Caco-2 (cell line): ENCODE data around the gene RPS14. TPM values are rescaled to one million over a fixed set of nuclear protein-coding genes. Genes with fewer than 3 reads are reported as not detected.
A peak's percentile ranks its signal among the peaks of the same experiment; 100 is the strongest.

Experiments used
- BruUV-seq: library from RNA; stranded (reverse); fragments of 400-500 nt; replicated peaks from 2 replicates; lab custom pipeline; 2021; lab: Mats Ljungman, UMichigan
- CTCF ChIA-PET: fragments of 300-600 bp; sonication (Branson Sonifier 250); formaldehyde crosslinking; loops from one replicate; lab custom pipeline; 2022; ENCODE audit warnings: antibody characterized with exemption; lab: Charles Lee
- POLR2A ChIA-PET: fragments of 300-600 bp; sonication (Branson Sonifier 250); formaldehyde crosslinking; loops from one replicate; lab custom pipeline; 2022; ENCODE audit warnings: antibody characterized with exemption; lab: Charles Lee
- DNase-seq, 2 experiments: peaks; one replicate each; pipeline versions ENCODE4 v3.0.0 to v3.0.0-alpha.2; 2020 to 2022
- H3K27me3 ChIP-seq: replicated peaks from 2 replicates; pipeline ENCODE4 v1.6.0; 2011; ENCODE audit warnings: low read length; ENCODE audit not compliant: control insufficient read depth, insufficient read depth
- H3K36me3 ChIP-seq: 2 replicates; pipeline ENCODE4 v1.5.1; 2011; ENCODE audit warnings: low read length; ENCODE audit not compliant: control insufficient read depth, insufficient read depth
- H3K4me1 ChIP-seq: fragments of 250-450 bp; sonication (Bioruptor Pico); 2 replicates; pipeline ENCODE4 v1.5.1; 2020; ENCODE audit warnings: mild to moderate bottlenecking
- H3K4me3 ChIP-seq: 2 replicates; pipeline ENCODE4 v1.5.1; 2011; ENCODE audit warnings: low read depth, mild to moderate bottlenecking, control low read depth, low read length
- H3K9me3 ChIP-seq: fragments of 250-450 bp; sonication (Bioruptor Pico); 2 replicates; pipeline ENCODE4 v1.5.1; 2020; ENCODE audit warnings: mild to moderate bottlenecking, moderate library complexity
- H3K27ac Mint-ChIP-seq: one replicate; pipeline ENCODE4 v1.8.0; 2022; ENCODE audit warnings: mixed read lengths; ENCODE audit not compliant: unreplicated experiment
- H3K27me3 Mint-ChIP-seq: one replicate; pipeline ENCODE4 v1.8.0; 2022; ENCODE audit warnings: mixed read lengths; ENCODE audit not compliant: insufficient read depth, unreplicated experiment
- H3K36me3 Mint-ChIP-seq: one replicate; pipeline ENCODE4 v1.8.0; 2022; ENCODE audit warnings: mild to moderate bottlenecking, mixed read lengths; ENCODE audit not compliant: insufficient read depth, unreplicated experiment
- H3K4me1 Mint-ChIP-seq: one replicate; pipeline ENCODE4 v1.8.0; 2022; ENCODE audit warnings: low read depth, mixed read lengths; ENCODE audit not compliant: unreplicated experiment
- H3K4me3 Mint-ChIP-seq: one replicate; pipeline ENCODE4 v1.8.0; 2022; ENCODE audit warnings: mild to moderate bottlenecking, moderate library complexity, mixed read lengths; ENCODE audit not compliant: unreplicated experiment
- H3K9me3 Mint-ChIP-seq: one replicate; pipeline ENCODE4 v1.8.0; 2022; ENCODE audit warnings: mixed read lengths; ENCODE audit not compliant: unreplicated experiment
- CTCF ChIP-seq, 2 experiments: fragments of 200-600 bp in 1 of 2; IDR thresholded peaks; 1 replicate in 1 of 2; 2 replicates in 1 of 2; pipeline versions ENCODE4 v1.5.1 to v1.8.0; 2011 to 2022; ENCODE audit warnings: antibody characterized with exemption in 1 of 2, control low read depth in 1 of 2, inconsistent platforms in 1 of 2, low read depth in 1 of 2, low read length in 1 of 2, mild to moderate bottlenecking in 1 of 2, moderate library complexity in 1 of 2; ENCODE audit not compliant: insufficient read depth in 1 of 2, severe bottlenecking in 1 of 2, unreplicated experiment in 1 of 2
- intact Hi-C: fragments of 100-400 bp; cut with micrococcal nuclease; formaldehyde crosslinking; loops from one replicate; pipeline ENCODE4 v1.10.0; 2022; ENCODE audit not compliant: unreplicated experiment
- total RNA-seq: library from RNA; stranded (reverse); gene quantifications from 2 replicates; pipeline ENCODE4 v1.2.3, GENCODE V29; 2022

RPS14 gene
- total RNA-seq, 1 experiment from 2014 or later, result 2,300 TPM

- peaks cover 15% of the 10 kb centered on the region for H3K4me1 Mint-ChIP-seq
- TF ChIP-seq CTCF (IDR thresholded peaks at IDR 0.05; ENCODE audit: insufficient read depth in 1 of 2, low read depth in 1 of 2, low read length in 1 of 2, severe bottlenecking in 1 of 2, unreplicated experiment in 1 of 2), result no peak
- Histone ChIP-seq H3K36me3 (no peaks in the 10 kb centered on the region), H3K4me1 (peaks cover 17% of the 10 kb centered on the region), H3K9me3 (no peaks in the 10 kb centered on the region), H3K4me3 (no peak overlapping the region), H3K27me3 (no peaks in the 10 kb centered on the region)
- no peak overlapping the region for H3K27ac Mint-ChIP-seq
- no peak for DNase-seq
- ChIA-PET POLR2A (no interaction called here), CTCF (interaction anchor here (0.6 to 1.0 kb wide), 2 partner anchors 99 to 192 kb away, joined by 3 read pairs; no protein-coding TSS in a partner anchor)
- H3K4me3 Mint-ChIP-seq, result no peak overlapping the region
- H3K36me3 Mint-ChIP-seq, result no peaks in the 10 kb centered on the region
- intact Hi-C loops, result no loop called here
- H3K27me3 Mint-ChIP-seq, result no peaks in the 10 kb centered on the region
- BruUV-seq, result no TSS peak
- no peaks in the 10 kb centered on the region for H3K9me3 Mint-ChIP-seq
Measured at GRCh38 chr5:150460781-150461180, 11.2 kb upstream of the RPS14 start.

- no peaks in the 10 kb centered on the region for H3K36me3 ChIP-seq
- H3K9me3 ChIP-seq, result no peaks in the 10 kb centered on the region
- H3K27me3 Mint-ChIP-seq, result no peaks in the 10 kb centered on the region
- H3K4me1 Mint-ChIP-seq, result peaks cover 15% of the 10 kb centered on the region
- H3K4me1 ChIP-seq, result peaks cover 10% of the 10 kb centered on the region
- H3K4me3 Mint-ChIP-seq, result peak overlapping the region; percentile 25
- intact Hi-C loops, result loop anchor here (1.0 to 10.0 kb wide), 9 partner anchors 15 to 388 kb away; partner anchors contain the start of genes DCTN4, IRGM, RBM22 and SYNPO
- DNase-seq, result peak; percentile 90 to 95
- peak overlapping the region; percentile 19 for H3K27ac Mint-ChIP-seq
- no peak overlapping the region for H3K4me3 ChIP-seq
- BruUV-seq, result no TSS peak
- ChIA-PET CTCF (interaction anchor here (0.6 to 3.1 kb wide), 16 partner anchors 14 to 535 kb away, joined by 3 to 28 read pairs (median 4); partner anchors contain the start of gene NDST1), POLR2A (interaction anchor here (0.5 to 0.6 kb wide), 2 partner anchors 27 to 33 kb away, joined by 6 to 12 read pairs; no protein-coding TSS in a partner anchor)
- no peaks in the 10 kb centered on the region for H3K36me3 Mint-ChIP-seq
- peak; percentile 86 to 91 for TF ChIP-seq CTCF (IDR thresholded peaks at IDR 0.05; ENCODE audit: insufficient read depth in 1 of 2, low read depth in 1 of 2, low read length in 1 of 2, severe bottlenecking in 1 of 2, unreplicated experiment in 1 of 2)
- H3K9me3 Mint-ChIP-seq, result no peaks in the 10 kb centered on the region
- no peaks in the 10 kb centered on the region for H3K27me3 ChIP-seq
Measured at GRCh38 chr5:150458802-150459557, 9.4 kb upstream of the RPS14 start.

- no peaks in the 10 kb centered on the region for H3K9me3 ChIP-seq
- no peaks in the 10 kb centered on the region for H3K36me3 Mint-ChIP-seq
- no peaks in the 10 kb centered on the region for H3K27me3 Mint-ChIP-seq
- H3K4me1 Mint-ChIP-seq, result peaks cover 15% of the 10 kb centered on the region
- BruUV-seq, result no TSS peak
- POLR2A ChIA-PET, result no interaction called here
- peak overlapping the region; percentile 79 for H3K27ac Mint-ChIP-seq
- no peak for DNase-seq
- CTCF ChIA-PET, result interaction anchor here (0.5 to 3.1 kb wide), 7 partner anchors 16 to 103 kb away, joined by 3 to 28 read pairs (median 14); no protein-coding TSS in a partner anchor
- no peak overlapping the region for H3K4me3 ChIP-seq
- intact Hi-C loops, result loop anchor here (1.0 to 10.0 kb wide), 8 partner anchors 17 to 390 kb away; partner anchors contain the start of genes DCTN4, IRGM, RBM22 and SYNPO
- H3K27me3 ChIP-seq, result no peaks in the 10 kb centered on the region
- H3K9me3 Mint-ChIP-seq, result no peaks in the 10 kb centered on the region
- peak overlapping the region; percentile 45 for H3K4me3 Mint-ChIP-seq
- H3K36me3 ChIP-seq, result no peaks in the 10 kb centered on the region
- no peak for TF ChIP-seq CTCF (IDR thresholded peaks at IDR 0.05; ENCODE audit: insufficient read depth in 1 of 2, low read depth in 1 of 2, low read length in 1 of 2, severe bottlenecking in 1 of 2, unreplicated experiment in 1 of 2)
- peaks cover 10% of the 10 kb centered on the region for H3K4me1 ChIP-seq
Measured at GRCh38 chr5:150457562-150458240, 8.2 kb upstream of the RPS14 start.
